HepG2 (cell line): Measurements from ENCODE around the gene ZXDC. TPM values are rescaled to one million over a fixed set of nuclear protein-coding genes. Genes with fewer than 3 reads are reported as not detected.

ENCODE experiments used
- ATF3 ChIP-seq: sonication (generic); formaldehyde crosslinking; IDR thresholded peaks from 2 replicates; pipeline ENCODE4 v1.4.0; 2020; ENCODE audit warnings: missing genetic modification reagents
- CAMTA2 ChIP-seq: sonication (generic); formaldehyde crosslinking; IDR thresholded peaks from 2 replicates; pipeline ENCODE4 v1.4.0; 2020; ENCODE audit warnings: mild to moderate bottlenecking, missing genetic modification reagents, borderline replicate concordance
- DZIP1 ChIP-seq: sonication (generic); formaldehyde crosslinking; IDR thresholded peaks from 2 replicates; pipeline ENCODE4 v1.5.0; 2020; ENCODE audit warnings: mild to moderate bottlenecking, missing genetic modification reagents
- MLLT10 ChIP-seq: sonication (generic); formaldehyde crosslinking; IDR thresholded peaks from 2 replicates; pipeline ENCODE4 v1.4.0; 2020; ENCODE audit warnings: missing genetic modification reagents
- PITX1 ChIP-seq: sonication (generic); formaldehyde crosslinking; IDR thresholded peaks from 2 replicates; pipeline ENCODE4 v1.5.1; 2020; ENCODE audit warnings: mild to moderate bottlenecking, missing genetic modification reagents
- SP140L ChIP-seq: sonication (generic); formaldehyde crosslinking; IDR thresholded peaks from 2 replicates; pipeline ENCODE4 v1.4.0; 2020; ENCODE audit warnings: missing genetic modification reagents, borderline replicate concordance
- TEAD3 ChIP-seq: optimal IDR thresholded peaks from 2 replicates; pipeline ENCODE3; 2016; ENCODE audit warnings: borderline replicate concordance
- XBP1 ChIP-seq: sonication (generic); formaldehyde crosslinking; IDR thresholded peaks from 2 replicates; pipeline ENCODE4 v1.5.0; 2020; ENCODE audit warnings: missing genetic modification reagents
- ZNF251 ChIP-seq: sonication (generic); formaldehyde crosslinking; IDR thresholded peaks from 2 replicates; pipeline ENCODE4 v1.9.0; 2021; ENCODE audit warnings: mild to moderate bottlenecking, missing genetic modification reagents
- ZNF567 ChIP-seq: sonication (generic); formaldehyde crosslinking; IDR thresholded peaks from 2 replicates; pipeline ENCODE4 v1.8.1; 2023; ENCODE audit warnings: mild to moderate bottlenecking, missing genetic modification reagents, borderline replicate concordance
- ZNF607 ChIP-seq: sonication (generic); formaldehyde crosslinking; IDR thresholded peaks from 2 replicates; pipeline ENCODE4 v1.5.1; 2020; ENCODE audit warnings: missing genetic modification reagents, mild to moderate bottlenecking, borderline replicate concordance
- ZNF619 ChIP-seq: sonication (generic); formaldehyde crosslinking; IDR thresholded peaks from 2 replicates; pipeline ENCODE4 v1.4.0; 2020; ENCODE audit warnings: mild to moderate bottlenecking, missing genetic modification reagents
- ZNF777 ChIP-seq: sonication (generic); formaldehyde crosslinking; IDR thresholded peaks from 2 replicates; pipeline ENCODE4 v1.4.0; 2020; ENCODE audit warnings: missing genetic modification reagents
- polyA plus RNA-seq, 8 experiments: library from polyadenylated mRNA; depleted of rRNA in 3 of 8; stranded (reverse) in 7 of 8; unstranded in 1 of 8; fragments of >200 nt; fragmentation: Illumina TruSeq in 4 of 8; extraction: Trizol in 4 of 8; gene quantifications; 2 replicates each; pipeline versions ENCODE4 v1.2.1 to v1.2.3, GENCODE V29; 2011 to 2016; ENCODE audit warnings: low read depth in 4 of 8, missing spikeins in 1 of 8, mixed read lengths in 1 of 8; ENCODE audit not compliant: insufficient read depth in 1 of 8
- total RNA-seq, 5 experiments: library from RNA; depleted of rRNA; stranded (reverse); fragments of >200 nt; fragmentation: Illumina TruSeq; extraction: Trizol; gene quantifications; 2 replicates each; pipeline ENCODE4 v1.2.3, GENCODE V29; 2016; ENCODE audit warnings: low read depth in 1 of 5
- TF ChIP-seq, protein P1 (sequence below): sonication (generic); formaldehyde crosslinking; IDR thresholded peaks from 2 replicates; pipeline ENCODE4 v1.5.0; 2020; ENCODE audit warnings: mild to moderate bottlenecking, missing genetic modification reagents, borderline replicate concordance
- TF ChIP-seq, protein P2 (sequence below): sonication (generic); formaldehyde crosslinking; IDR thresholded peaks from 2 replicates; pipeline ENCODE4 v1.8.0; 2022; ENCODE audit warnings: mild to moderate bottlenecking, missing genetic modification reagents, moderate library complexity
- TF ChIP-seq, protein P3 (sequence below): sonication (generic); formaldehyde crosslinking; IDR thresholded peaks from 2 replicates; pipeline ENCODE4 v1.4.0; 2020; ENCODE audit warnings: missing genetic modification reagents

The ZXDC gene
- total and polyA plus RNA-seq, 2 of the 13 experiments (the other 11 are each of a cell fraction or from before 2014, with no cell fraction given), result 17.6 to 21.2 TPM

GRCh38 chr3:126474498-126475412 lies 936 bp downstream of the ZXDC start (continued):
- TF ChIP-seq, protein P1, sequence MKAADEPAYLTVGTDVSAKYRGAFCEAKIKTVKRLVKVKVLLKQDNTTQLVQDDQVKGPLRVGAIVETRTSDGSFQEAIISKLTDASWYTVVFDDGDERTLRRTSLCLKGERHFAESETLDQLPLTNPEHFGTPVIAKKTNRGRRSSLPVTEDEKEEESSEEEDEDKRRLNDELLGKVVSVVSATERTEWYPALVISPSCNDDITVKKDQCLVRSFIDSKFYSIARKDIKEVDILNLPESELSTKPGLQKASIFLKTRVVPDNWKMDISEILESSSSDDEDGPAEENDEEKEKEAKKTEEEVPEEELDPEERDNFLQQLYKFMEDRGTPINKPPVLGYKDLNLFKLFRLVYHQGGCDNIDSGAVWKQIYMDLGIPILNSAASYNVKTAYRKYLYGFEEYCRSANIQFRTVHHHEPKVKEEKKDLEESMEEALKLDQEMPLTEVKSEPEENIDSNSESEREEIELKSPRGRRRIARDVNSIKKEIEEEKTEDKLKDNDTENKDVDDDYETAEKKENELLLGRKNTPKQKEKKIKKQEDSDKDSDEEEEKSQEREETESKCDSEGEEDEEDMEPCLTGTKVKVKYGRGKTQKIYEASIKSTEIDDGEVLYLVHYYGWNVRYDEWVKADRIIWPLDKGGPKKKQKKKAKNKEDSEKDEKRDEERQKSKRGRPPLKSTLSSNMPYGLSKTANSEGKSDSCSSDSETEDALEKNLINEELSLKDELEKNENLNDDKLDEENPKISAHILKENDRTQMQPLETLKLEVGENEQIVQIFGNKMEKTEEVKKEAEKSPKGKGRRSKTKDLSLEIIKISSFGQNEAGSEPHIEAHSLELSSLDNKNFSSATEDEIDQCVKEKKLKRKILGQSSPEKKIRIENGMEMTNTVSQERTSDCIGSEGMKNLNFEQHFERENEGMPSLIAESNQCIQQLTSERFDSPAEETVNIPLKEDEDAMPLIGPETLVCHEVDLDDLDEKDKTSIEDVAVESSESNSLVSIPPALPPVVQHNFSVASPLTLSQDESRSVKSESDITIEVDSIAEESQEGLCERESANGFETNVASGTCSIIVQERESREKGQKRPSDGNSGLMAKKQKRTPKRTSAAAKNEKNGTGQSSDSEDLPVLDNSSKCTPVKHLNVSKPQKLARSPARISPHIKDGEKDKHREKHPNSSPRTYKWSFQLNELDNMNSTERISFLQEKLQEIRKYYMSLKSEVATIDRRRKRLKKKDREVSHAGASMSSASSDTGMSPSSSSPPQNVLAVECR, result 0 out of 2 replicates have a peak, but pooled peaks have one; percentile 31
- TF ChIP-seq MLLT10 (CRISPR knock-in tag) (no peak), XBP1 (CRISPR knock-in tag) (no peak), ZNF619 (CRISPR knock-in tag) (no peak), ZNF567 (no peak), ZNF607 (CRISPR knock-in tag) (no peak), SP140L (no peak), PITX1 (CRISPR knock-in tag) (no peak), DZIP1 (CRISPR knock-in tag) (no peak), ZNF777 (CRISPR knock-in tag) (peak; percentile 37), CAMTA2 (CRISPR knock-in tag) (0 out of 2 replicates have a peak, but pooled peaks have one; percentile 51), TEAD3 (no peak), ATF3 (0 out of 2 replicates have a peak, but pooled peaks have one; percentile 24), ZNF251 (CRISPR knock-in tag) (no peak)
- TF ChIP-seq, protein P2, sequence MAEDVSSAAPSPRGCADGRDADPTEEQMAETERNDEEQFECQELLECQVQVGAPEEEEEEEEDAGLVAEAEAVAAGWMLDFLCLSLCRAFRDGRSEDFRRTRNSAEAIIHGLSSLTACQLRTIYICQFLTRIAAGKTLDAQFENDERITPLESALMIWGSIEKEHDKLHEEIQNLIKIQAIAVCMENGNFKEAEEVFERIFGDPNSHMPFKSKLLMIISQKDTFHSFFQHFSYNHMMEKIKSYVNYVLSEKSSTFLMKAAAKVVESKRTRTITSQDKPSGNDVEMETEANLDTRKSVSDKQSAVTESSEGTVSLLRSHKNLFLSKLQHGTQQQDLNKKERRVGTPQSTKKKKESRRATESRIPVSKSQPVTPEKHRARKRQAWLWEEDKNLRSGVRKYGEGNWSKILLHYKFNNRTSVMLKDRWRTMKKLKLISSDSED (CRISPR knock-in tag), result no peak
- TF ChIP-seq, protein P3, sequence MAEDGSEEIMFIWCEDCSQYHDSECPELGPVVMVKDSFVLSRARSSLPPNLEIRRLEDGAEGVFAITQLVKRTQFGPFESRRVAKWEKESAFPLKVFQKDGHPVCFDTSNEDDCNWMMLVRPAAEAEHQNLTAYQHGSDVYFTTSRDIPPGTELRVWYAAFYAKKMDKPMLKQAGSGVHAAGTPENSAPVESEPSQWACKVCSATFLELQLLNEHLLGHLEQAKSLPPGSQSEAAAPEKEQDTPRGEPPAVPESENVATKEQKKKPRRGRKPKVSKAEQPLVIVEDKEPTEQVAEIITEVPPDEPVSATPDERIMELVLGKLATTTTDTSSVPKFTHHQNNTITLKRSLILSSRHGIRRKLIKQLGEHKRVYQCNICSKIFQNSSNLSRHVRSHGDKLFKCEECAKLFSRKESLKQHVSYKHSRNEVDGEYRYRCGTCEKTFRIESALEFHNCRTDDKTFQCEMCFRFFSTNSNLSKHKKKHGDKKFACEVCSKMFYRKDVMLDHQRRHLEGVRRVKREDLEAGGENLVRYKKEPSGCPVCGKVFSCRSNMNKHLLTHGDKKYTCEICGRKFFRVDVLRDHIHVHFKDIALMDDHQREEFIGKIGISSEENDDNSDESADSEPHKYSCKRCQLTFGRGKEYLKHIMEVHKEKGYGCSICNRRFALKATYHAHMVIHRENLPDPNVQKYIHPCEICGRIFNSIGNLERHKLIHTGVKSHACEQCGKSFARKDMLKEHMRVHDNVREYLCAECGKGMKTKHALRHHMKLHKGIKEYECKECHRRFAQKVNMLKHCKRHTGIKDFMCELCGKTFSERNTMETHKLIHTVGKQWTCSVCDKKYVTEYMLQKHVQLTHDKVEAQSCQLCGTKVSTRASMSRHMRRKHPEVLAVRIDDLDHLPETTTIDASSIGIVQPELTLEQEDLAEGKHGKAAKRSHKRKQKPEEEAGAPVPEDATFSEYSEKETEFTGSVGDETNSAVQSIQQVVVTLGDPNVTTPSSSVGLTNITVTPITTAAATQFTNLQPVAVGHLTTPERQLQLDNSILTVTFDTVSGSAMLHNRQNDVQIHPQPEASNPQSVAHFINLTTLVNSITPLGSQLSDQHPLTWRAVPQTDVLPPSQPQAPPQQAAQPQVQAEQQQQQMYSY, result no peak
